Measurements from ENCODE around the gene D2HGDH.
"Not testable (repeated sequence)": the region's sequence is repeated elsewhere in the genome, so short reads cannot be mapped to it uniquely, and the experiment has no call there.

The D2HGDH gene

DNA sequence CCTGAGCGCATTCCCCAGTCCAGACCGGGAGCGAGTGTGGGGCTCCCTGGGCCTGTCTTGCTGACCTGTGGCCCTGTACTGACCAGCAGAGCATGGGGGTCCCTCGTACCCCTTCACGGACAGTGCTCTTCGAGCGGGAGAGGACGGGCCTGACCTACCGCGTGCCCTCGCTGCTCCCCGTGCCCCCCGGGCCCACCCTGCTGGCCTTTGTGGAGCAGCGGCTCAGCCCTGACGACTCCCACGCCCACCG lies 79.9 kb downstream of the D2HGDH start:
- no peak for DNase-seq (ENCODE audit: low read depth, low spot score)
- no peak overlapping the region for H3K27ac ChIP-seq

DNA sequence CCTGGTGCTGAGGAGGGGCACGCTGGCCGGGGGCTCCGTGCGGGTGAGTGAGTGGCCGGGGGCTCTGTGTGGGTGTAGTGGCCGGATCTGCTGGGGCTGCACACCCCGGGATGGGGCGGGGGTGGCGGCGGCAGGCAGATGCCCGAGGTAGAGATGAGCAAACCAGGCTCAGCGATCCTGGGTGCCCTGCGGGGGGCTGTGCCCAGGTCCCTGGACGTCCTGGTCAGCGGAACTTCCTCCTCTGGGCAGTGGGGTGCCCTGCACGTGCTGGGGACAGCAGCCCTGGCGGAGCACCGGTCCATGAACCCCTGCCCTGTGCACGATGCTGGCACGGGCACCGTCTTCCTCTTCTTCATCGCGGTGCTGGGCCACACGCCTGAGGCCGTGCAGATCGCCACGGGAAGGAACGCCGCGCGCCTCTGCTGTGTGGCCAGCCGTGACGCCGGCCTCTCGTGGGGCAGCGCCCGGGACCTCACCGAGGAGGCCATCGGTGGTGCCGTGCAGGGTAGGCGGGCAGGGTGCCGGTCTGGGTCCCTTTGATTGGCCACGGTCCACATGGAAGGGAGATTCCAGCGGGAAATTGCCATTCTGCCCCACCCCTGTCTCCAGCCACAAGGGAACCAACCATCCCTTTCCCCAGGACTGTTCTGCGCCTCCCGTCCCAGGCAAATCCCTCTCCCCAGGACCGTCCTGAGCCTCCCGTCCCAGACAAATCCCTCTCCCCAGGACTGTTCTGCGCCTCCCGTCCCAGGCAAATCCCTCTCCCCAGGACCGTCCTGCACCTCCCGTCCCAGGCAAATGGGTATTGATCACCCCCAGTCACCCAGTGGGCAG lies 80.4 kb downstream of the D2HGDH start:
- no peak for DNase-seq (ENCODE audit: low read depth, low spot score)

DNA sequence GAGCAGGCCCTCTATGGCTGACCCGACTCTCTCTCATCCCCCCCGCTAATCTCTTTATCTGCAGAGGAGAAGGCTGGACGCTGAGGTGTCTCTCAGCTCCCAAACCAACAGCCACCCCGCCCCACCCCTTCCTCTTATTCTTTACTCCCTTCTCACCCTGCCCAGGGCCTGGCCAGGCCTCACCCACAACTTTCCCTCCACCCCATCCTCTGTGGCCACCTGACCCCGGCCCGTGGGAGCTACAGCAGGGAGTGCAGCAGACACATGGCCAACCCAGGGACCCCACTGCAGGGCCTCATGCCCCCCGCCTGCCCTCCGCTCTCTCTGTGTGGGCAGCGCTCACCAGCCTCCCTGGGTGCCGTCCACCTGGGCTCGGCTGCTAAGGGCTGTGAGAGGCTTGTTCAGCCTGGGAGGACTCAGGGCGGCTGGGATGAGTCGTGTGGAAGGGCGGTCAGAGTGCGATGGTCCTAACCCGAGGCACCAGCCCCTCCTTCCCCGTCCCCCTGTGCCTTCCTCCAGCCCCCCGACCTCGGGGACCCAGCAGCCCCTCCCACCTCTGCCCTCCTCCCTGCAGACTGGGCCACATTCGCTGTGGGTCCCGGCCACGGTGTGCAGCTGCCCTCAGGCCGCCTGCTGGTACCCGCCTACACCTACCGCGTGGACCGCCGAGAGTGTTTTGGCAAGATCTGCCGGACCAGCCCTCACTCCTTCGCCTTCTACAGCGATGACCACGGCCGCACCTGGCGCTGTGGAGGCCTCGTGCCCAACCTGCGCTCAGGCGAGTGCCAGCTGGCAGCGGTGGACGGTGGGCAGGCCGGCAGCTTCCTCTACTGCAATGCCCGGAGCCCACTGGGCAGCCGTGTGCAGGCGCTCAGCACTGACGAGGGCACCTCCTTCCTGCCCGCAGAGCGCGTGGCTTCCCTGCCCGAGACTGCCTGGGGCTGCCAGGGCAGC lies 81.3 kb downstream of the D2HGDH start:
- DNase-seq (ENCODE audit: low read depth, low spot score), result no peak
- H3K27ac ChIP-seq, result no peak overlapping the region

More for the DNA sequence above, 80.4 kb downstream of the D2HGDH start:
- no peak overlapping the region for H3K27ac ChIP-seq

DNA sequence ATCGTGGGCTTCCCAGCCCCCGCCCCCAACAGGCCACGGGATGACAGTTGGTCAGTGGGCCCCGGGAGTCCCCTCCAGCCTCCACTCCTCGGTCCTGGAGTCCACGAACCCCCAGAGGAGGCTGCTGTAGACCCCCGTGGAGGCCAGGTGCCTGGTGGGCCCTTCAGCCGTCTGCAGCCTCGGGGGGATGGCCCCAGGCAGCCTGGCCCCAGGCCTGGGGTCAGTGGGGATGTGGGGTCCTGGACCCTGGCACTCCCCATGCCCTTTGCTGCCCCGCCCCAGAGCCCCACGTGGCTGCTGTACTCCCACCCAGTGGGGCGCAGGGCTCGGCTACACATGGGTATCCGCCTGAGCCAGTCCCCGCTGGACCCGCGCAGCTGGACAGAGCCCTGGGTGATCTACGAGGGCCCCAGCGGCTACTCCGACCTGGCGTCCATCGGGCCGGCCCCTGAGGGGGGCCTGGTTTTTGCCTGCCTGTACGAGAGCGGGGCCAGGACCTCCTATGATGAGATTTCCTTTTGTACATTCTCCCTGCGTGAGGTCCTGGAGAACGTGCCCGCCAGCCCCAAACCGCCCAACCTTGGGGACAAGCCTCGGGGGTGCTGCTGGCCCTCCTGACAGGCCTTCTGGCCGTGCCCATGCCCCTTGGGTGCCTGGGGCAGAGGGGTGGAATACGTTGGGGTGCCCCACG lies 82.1 kb downstream of the D2HGDH start:
- no peak for DNase-seq (ENCODE audit: low read depth, low spot score)
- H3K27ac ChIP-seq, result no peak overlapping the region

DNA sequence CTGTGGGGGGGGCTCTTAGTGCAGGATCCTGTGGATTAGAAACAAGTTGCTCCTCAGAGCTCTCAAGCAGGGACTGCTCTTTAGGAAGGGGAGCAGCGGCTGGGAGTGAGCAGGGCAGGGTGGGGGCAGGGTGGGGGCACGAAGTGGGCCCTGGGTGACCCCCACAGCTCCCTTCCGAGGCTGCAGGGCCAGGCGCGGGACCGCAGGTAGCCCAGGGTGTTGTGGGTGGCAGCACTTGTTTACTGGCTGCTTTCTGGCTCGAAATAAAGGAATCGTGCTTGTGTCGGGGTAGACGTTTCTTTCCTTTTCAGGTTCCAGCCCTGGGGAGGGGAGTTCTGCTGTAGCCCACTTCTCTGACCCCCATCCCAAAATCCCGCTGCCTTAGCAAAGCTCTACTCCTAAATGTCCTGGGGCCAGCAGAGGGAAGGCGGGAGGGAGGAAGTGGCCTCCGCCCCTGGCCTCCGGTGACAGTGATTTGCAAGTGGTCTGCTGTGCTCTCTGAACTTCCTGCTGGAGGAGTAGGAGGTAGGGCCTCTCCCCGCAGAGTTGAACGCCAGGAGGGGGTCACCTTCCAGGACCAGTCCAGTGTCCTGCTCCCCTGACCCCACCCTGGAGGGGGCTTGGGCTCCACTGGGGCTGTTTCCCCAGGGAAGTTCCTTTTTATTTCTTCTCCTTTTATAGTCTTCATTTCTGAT lies 82.8 kb downstream of the D2HGDH start:
- H3K27ac ChIP-seq, result no peak overlapping the region
- no peak for DNase-seq (ENCODE audit: low read depth, low spot score)

DNA sequence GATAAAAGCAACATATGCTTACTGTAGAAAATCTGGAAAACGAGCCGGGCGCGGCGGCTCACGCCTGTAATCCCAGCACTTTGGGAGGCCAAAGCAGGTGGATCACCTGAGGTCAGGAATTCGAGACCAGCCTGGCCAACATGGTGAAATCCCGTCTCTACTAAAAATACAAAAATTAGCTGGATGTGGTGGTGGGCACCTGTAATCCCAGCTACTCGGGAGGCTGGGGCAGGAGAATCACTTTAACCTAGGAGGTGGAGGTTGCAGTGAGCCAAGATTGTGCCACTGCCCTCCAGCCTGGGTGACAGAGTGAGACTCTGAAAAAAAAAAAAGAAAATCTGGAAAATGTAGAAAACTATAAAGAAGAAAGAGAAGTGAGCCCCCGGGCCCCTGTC lies 83.4 kb downstream of the D2HGDH start:
- not testable (repeated sequence) for DNase-seq (ENCODE audit: low read depth, low spot score)

More for the DNA sequence above, 83.4 kb downstream of the D2HGDH start:
- not testable (repeated sequence) for H3K27ac ChIP-seq

Measured in epithelial cell of prostate (primary cell).